OCI-LY1 (cell line): ENCODE results near the gene HDAC7.
"Not testable (repeated sequence)": the region's sequence is repeated elsewhere in the genome, so short reads cannot be mapped to it uniquely, and the experiment has no call there.

Experiments used
- H2AFZ ChIP-seq: fragments of 200-600 bp; sonication (generic), shearing (Covaris generic); 2 replicates; pipeline ENCODE4 v1.6.0; 2014; ENCODE audit warnings: antibody characterized with exemption, mild to moderate bottlenecking, low read length
- H3F3A ChIP-seq: fragments of 200-600 bp; sonication (generic), shearing (Covaris generic); 2 replicates; pipeline ENCODE4 v1.6.0; 2014; ENCODE audit warnings: mild to moderate bottlenecking, antibody characterized with exemption, low read length, moderate library complexity; ENCODE audit not compliant: insufficient read depth
- H3K27ac ChIP-seq: fragments of 200-600 bp; sonication (generic); 2 replicates; pipeline ENCODE4 v1.5.1; 2014; ENCODE audit warnings: low read length, mixed run types, mild to moderate bottlenecking, low read depth; ENCODE audit not compliant: poor library complexity, severe bottlenecking
- H3K27me3 ChIP-seq: fragments of 200-600 bp; sonication (generic); 2 replicates; pipeline ENCODE4 v1.6.0; 2014; ENCODE audit warnings: antibody characterized with exemption, mild to moderate bottlenecking, low read length, moderate library complexity; ENCODE audit not compliant: insufficient read depth
- H3K36me3 ChIP-seq: fragments of 200-600 bp; sonication (generic); 2 replicates; pipeline ENCODE4 v1.6.1; 2014; ENCODE audit warnings: mild to moderate bottlenecking, antibody characterized with exemption, low read length, moderate library complexity, mixed read lengths; ENCODE audit not compliant: insufficient read depth
- H3K4me1 ChIP-seq: fragments of 200-600 bp; sonication (generic); 2 replicates; pipeline ENCODE4 v1.5.1; 2014; ENCODE audit warnings: mild to moderate bottlenecking, low read length, moderate library complexity; ENCODE audit not compliant: insufficient read depth, severe bottlenecking
- H3K4me2 ChIP-seq: fragments of 200-600 bp; sonication (generic), shearing (Covaris generic); 2 replicates; pipeline ENCODE4 v1.6.1; 2014; ENCODE audit warnings: low read length
- H3K4me3 ChIP-seq: fragments of 200-600 bp; sonication (generic); 2 replicates; pipeline ENCODE4 v1.5.1; 2014; ENCODE audit warnings: low read length, low read depth, mild to moderate bottlenecking, mixed read lengths; ENCODE audit not compliant: poor library complexity, severe bottlenecking
- H3K79me2 ChIP-seq: fragments of 200-600 bp; shearing (Covaris generic); 2 replicates; pipeline ENCODE4 v1.6.1; 2016; ENCODE audit warnings: mixed run types, low read length, mixed read lengths; ENCODE audit not compliant: insufficient read depth
- H3K9ac ChIP-seq: fragments of 200-600 bp; sonication (generic), shearing (Covaris generic); 2 replicates; pipeline ENCODE4 v1.6.1; 2014; ENCODE audit warnings: mild to moderate bottlenecking, low read length, mixed read lengths
- H3K9me2 ChIP-seq: fragments of 200-600 bp; sonication (generic), shearing (Covaris generic); 2 replicates; pipeline ENCODE4 v1.6.1; 2014; ENCODE audit warnings: low read depth, mild to moderate bottlenecking, low read length, mixed read lengths
- H3K9me3 ChIP-seq: fragments of 200-600 bp; shearing (Covaris generic); 2 replicates; pipeline ENCODE4 v1.6.1; 2014; ENCODE audit warnings: low read length, mixed read lengths
- H4K20me1 ChIP-seq: fragments of 200-600 bp; sonication (generic), shearing (Covaris generic); 2 replicates; pipeline ENCODE4 v1.6.0; 2016; ENCODE audit warnings: mild to moderate bottlenecking, low read length; ENCODE audit not compliant: insufficient read depth
- CTCF ChIP-seq: fragments of 200-600 bp; sonication (generic), shearing (Covaris generic); IDR thresholded peaks from 2 replicates; pipeline ENCODE4 v1.5.1; 2017; ENCODE audit warnings: mild to moderate bottlenecking, antibody characterized with exemption, low read length, moderate library complexity, mixed read lengths
- EZH2 ChIP-seq: fragments of 200-600 bp; sonication (generic), shearing (Covaris generic); IDR thresholded peaks from 2 replicates; pipeline ENCODE4 v1.8.0; 2017; ENCODE audit warnings: borderline replicate concordance, mixed run types, mild to moderate bottlenecking, antibody characterized with exemption, low read length, moderate library complexity, mixed read lengths

Gene HDAC7

GRCh38 chr12:47843226-47843980, 23.7 kb upstream of the HDAC7 start:
- Histone ChIP-seq H3K9ac (no peak overlapping the region), H3K9me2 (no peaks in the 10 kb centered on the region), H3K9me3 (no peaks in the 10 kb centered on the region), H3K4me1 (no peaks in the 10 kb centered on the region), H3K27ac (no peak overlapping the region), H3K27me3 (no peaks in the 10 kb centered on the region), H3K4me3 (no peak overlapping the region), H3F3A (no peaks in the 10 kb centered on the region), H3K36me3 (no peaks in the 10 kb centered on the region), H4K20me1 (no peaks in the 10 kb centered on the region), H2AFZ (no peak overlapping the region), H3K79me2 (no peaks in the 10 kb centered on the region), H3K4me2 (no peak overlapping the region)
- TF ChIP-seq EZH2: no peak
- no peak for TF ChIP-seq CTCF

- not testable (repeated sequence) for H3K36me3 ChIP-seq, H3K4me2 ChIP-seq, H3K27me3 ChIP-seq, H2AFZ ChIP-seq, H3K9ac ChIP-seq, H3F3A ChIP-seq, H3K9me3 ChIP-seq, H3K79me2 ChIP-seq, H3K9me2 ChIP-seq, H3K4me3 ChIP-seq, H4K20me1 ChIP-seq, H3K4me1 ChIP-seq, H3K27ac ChIP-seq
Observed at GRCh38 chr12:47842543-47842942, 22.8 kb upstream of the HDAC7 start.

- H2AFZ ChIP-seq: no peak overlapping the region
Observed at GRCh38 chr12:47841910-47842309, 22.2 kb upstream of the HDAC7 start.

More at GRCh38 chr12:47841910-47842309, 22.2 kb upstream of the HDAC7 start:
- H3K36me3 ChIP-seq: no peaks in the 10 kb centered on the region
- TF ChIP-seq CTCF (no peak), EZH2 (no peak)
- no peak overlapping the region for H3K4me2 ChIP-seq
- H3K27me3 ChIP-seq: no peaks in the 10 kb centered on the region
- no peak overlapping the region for H3K4me3 ChIP-seq
- no peak overlapping the region for H3K9ac ChIP-seq
- no peaks in the 10 kb centered on the region for H3K9me2 ChIP-seq
- H3K79me2 ChIP-seq: no peaks in the 10 kb centered on the region
- H3K27ac ChIP-seq: no peak overlapping the region
- peaks cover 9% of the 10 kb centered on the region for H3K4me1 ChIP-seq
- H4K20me1 ChIP-seq: no peaks in the 10 kb centered on the region
- H3F3A ChIP-seq: 0 out of 2 replicates have a peak, but pooled peaks cover under 1% of the 10 kb centered on the region
- no peaks in the 10 kb centered on the region for H3K9me3 ChIP-seq
